B cell (primary cell): ENCODE results near the gene WDR19. TPM values are rescaled to one million over a fixed set of nuclear protein-coding genes. Genes with fewer than 3 reads are reported as not detected.

Source experiments
- ATAC-seq: fragments of 200-7000 bp; cut with Tn5 transposase; one replicate; pipeline ENCODE4 v1.10.0; 2021; ENCODE audit warnings: low read depth, mild to moderate bottlenecking, moderate number of reproducible peaks, moderate library complexity
- CTCF ChIA-PET: fragments of 350-600 bp; sonication (Branson Sonifier 250); formaldehyde crosslinking; loops from one replicate; lab custom pipeline; 2021; ENCODE audit warnings: antibody characterized with exemption, inconsistent platforms; lab: Charles Lee
- POLR2A ChIA-PET: fragments of 350-600 bp; sonication (Branson Sonifier 250); formaldehyde crosslinking; loops from one replicate; lab custom pipeline; 2021; ENCODE audit warnings: antibody characterized with exemption; lab: Charles Lee
- DNase-seq: peaks from one replicate; pipeline ENCODE4 v3.0.0; 2013
- H2AFZ ChIP-seq: 2 replicates; pipeline ENCODE4 v1.6.1; 2012; ENCODE audit warnings: mild to moderate bottlenecking, low read depth, low read length; ENCODE audit not compliant: insufficient read depth, poor library complexity, severe bottlenecking
- H3K27ac ChIP-seq, 2 donors: 1 replicate in 1 of 2; 2 replicates in 1 of 2; pipeline ENCODE4 v1.5.1; 2012 to 2013; ENCODE audit warnings: low read length in 2 of 2, mild to moderate bottlenecking in 2 of 2, moderate library complexity in 1 of 2
- H3K27me3 ChIP-seq, 4 experiments: fragments of 200-600 bp in 1 of 4; sonication (generic) in 1 of 4; replicated peaks in 1 of 4; 1 replicate in 2 of 4; 2 replicates in 2 of 4; pipeline versions ENCODE4 v1.6.1 to v1.7.0; 2013 to 2016; ENCODE audit warnings: low read length in 3 of 4, mild to moderate bottlenecking in 2 of 4, mixed read lengths in 1 of 4, moderate library complexity in 1 of 4; ENCODE audit not compliant: insufficient read depth in 4 of 4, control insufficient read depth in 3 of 4; ENCODE audit errors: control extremely low read depth in 1 of 4
- H3K36me3 ChIP-seq, 2 experiments: replicated peaks in 1 of 2; 1 replicate in 1 of 2; 2 replicates in 1 of 2; pipeline versions ENCODE4 v1.6.1 to v1.7.1; 2013; ENCODE audit warnings: low read length in 1 of 2; ENCODE audit not compliant: insufficient read depth in 2 of 2, control insufficient read depth in 1 of 2; ENCODE audit errors: control extremely low read depth in 1 of 2, extremely low read depth in 1 of 2
- H3K4me1 ChIP-seq, 2 donors: fragments of 200-600 bp in 1 of 2; sonication (generic) in 1 of 2; 1 replicate in 1 of 2; 2 replicates in 1 of 2; pipeline versions ENCODE4 v1.5.1 to v1.6.1; 2013 to 2017; ENCODE audit warnings: low read length in 2 of 2; ENCODE audit not compliant: control insufficient read depth in 2 of 2, insufficient read depth in 2 of 2
- H3K4me2 ChIP-seq: replicated peaks from 2 replicates; pipeline ENCODE3; 2012; ENCODE audit warnings: mild to moderate bottlenecking, low read depth, low read length; ENCODE audit not compliant: poor library complexity, severe bottlenecking
- H3K4me3 ChIP-seq, 5 experiments: fragments of 200-600 bp in 1 of 5; sonication (generic) in 1 of 5; 1 replicate in 3 of 5; 2 replicates in 2 of 5; pipeline versions ENCODE4 v1.5.1 to v1.7.0; 2011 to 2016; ENCODE audit warnings: low read length in 4 of 5, mild to moderate bottlenecking in 4 of 5, low read depth in 2 of 5, control low read depth in 1 of 5, moderate library complexity in 1 of 5; ENCODE audit not compliant: insufficient read depth in 1 of 5; ENCODE audit errors: control extremely low read depth in 1 of 5, extremely low read depth in 1 of 5
- H3K79me2 ChIP-seq: fragments of 200-600 bp; sonication (generic); one replicate; pipeline ENCODE4 v1.6.0; 2016; ENCODE audit warnings: low read length; ENCODE audit not compliant: control insufficient read depth, insufficient read depth
- H3K9ac ChIP-seq: fragments of 200-600 bp; sonication (generic); 2 replicates; pipeline ENCODE4 v1.6.1; 2017; ENCODE audit warnings: mild to moderate bottlenecking, low read length, moderate library complexity
- H3K9me3 ChIP-seq, 3 donors: one replicate each; pipeline versions ENCODE4 v1.6.1 to v1.7.1; 2013; ENCODE audit warnings: low read length in 2 of 3; ENCODE audit not compliant: control insufficient read depth in 2 of 3, insufficient read depth in 1 of 3; ENCODE audit errors: control extremely low read depth in 1 of 3
- H4K20me1 ChIP-seq: 2 replicates; pipeline ENCODE4 v1.6.0; 2012; ENCODE audit warnings: mild to moderate bottlenecking, low read length; ENCODE audit not compliant: insufficient read depth, control insufficient read depth, poor library complexity, severe bottlenecking
- H3K27ac Mint-ChIP-seq: one replicate; pipeline ENCODE4 v1.8.0; 2021; ENCODE audit warnings: mixed read lengths
- H3K27me3 Mint-ChIP-seq: one replicate; pipeline ENCODE4 v1.8.0; 2021; ENCODE audit warnings: mixed read lengths
- H3K4me1 Mint-ChIP-seq: one replicate; pipeline ENCODE4 v1.8.0; 2021; ENCODE audit warnings: mixed read lengths
- H3K4me3 Mint-ChIP-seq: one replicate; pipeline ENCODE4 v1.8.0; 2021; ENCODE audit warnings: mixed read lengths
- H3K9me3 Mint-ChIP-seq: one replicate; pipeline ENCODE4 v1.8.0; 2022; ENCODE audit warnings: mixed read lengths; ENCODE audit not compliant: insufficient read depth
- EZH2 ChIP-seq: IDR thresholded peaks from 2 replicates; pipeline ENCODE4 v1.6.1; 2012; ENCODE audit warnings: borderline replicate concordance, low read depth, mild to moderate bottlenecking, moderate library complexity, low read length; ENCODE audit not compliant: insufficient read depth, poor library complexity, severe bottlenecking
- WGBS: methylation state at CpG from one replicate; pipeline ENCODE4 v1.1.5; 2013; ENCODE audit warnings: missing lambda C conversion rate; ENCODE audit not compliant: insufficient coverage; 5-methylcytosine and 5-hydroxymethylcytosine counted together
- intact Hi-C: fragments of 100-400 bp; cut with micrococcal nuclease; formaldehyde crosslinking; loops from one replicate; pipeline ENCODE4 v1.10.0; 2022
- polyA plus RNA-seq: library from polyadenylated mRNA; depleted of rRNA; stranded (reverse); fragments of >200 nt; gene quantifications from 2 replicates; pipeline ENCODE4 v1.2.3, GENCODE V29; 2012
- total RNA-seq, 2 donors: library from RNA; stranded (reverse); fragments of 120-200 nt in 1 of 2; gene quantifications; 1 replicate in 1 of 2; 2 replicates in 1 of 2; pipeline versions ENCODE4 v1.2.3 to v1.2.4, GENCODE V29; 2013 to 2022
- TF ChIP-seq, protein P1 (sequence below): fragments of 200-600 bp; IDR thresholded peaks from one replicate; pipeline ENCODE4 v1.8.0; 2022; ENCODE audit warnings: antibody characterized with exemption, mild to moderate bottlenecking

WDR19 gene
- total and polyA plus RNA-seq, 2 donors (not counting 1 experiment from before 2014, with no cell fraction given), result 35.1 to 79.8 TPM

- CTCF ChIA-PET, result no interaction called here
- WGBS, result 100% methylated on average over 2 of the region's 3 CpGs
- H3K27me3 ChIP-seq, result no peaks in the 10 kb centered on the region
- no peak overlapping the region for H3K9ac ChIP-seq
- no peak overlapping the region for H3K4me3 ChIP-seq
- H2AFZ ChIP-seq, result no peak overlapping the region
- no peak for DNase-seq
- Mint-ChIP-seq H3K9me3 (no peaks in the 10 kb centered on the region), H3K4me1 (no peaks in the 10 kb centered on the region), H3K4me3 (no peak overlapping the region), H3K27me3 (no peaks in the 10 kb centered on the region), H3K27ac (no peak overlapping the region)
- no peak overlapping the region for H3K4me2 ChIP-seq
- H3K27ac ChIP-seq, result no peak overlapping the region
- H3K9me3 ChIP-seq, result no peaks in the 10 kb centered on the region
- no peaks in the 10 kb centered on the region for H3K79me2 ChIP-seq
- intact Hi-C loops, result no loop called here
- H3K36me3 ChIP-seq, result peaks cover 2 to 81% of the 10 kb centered on the region in 2 experiments
- TF ChIP-seq EZH2, result no peak
- TF ChIP-seq, protein P1, sequence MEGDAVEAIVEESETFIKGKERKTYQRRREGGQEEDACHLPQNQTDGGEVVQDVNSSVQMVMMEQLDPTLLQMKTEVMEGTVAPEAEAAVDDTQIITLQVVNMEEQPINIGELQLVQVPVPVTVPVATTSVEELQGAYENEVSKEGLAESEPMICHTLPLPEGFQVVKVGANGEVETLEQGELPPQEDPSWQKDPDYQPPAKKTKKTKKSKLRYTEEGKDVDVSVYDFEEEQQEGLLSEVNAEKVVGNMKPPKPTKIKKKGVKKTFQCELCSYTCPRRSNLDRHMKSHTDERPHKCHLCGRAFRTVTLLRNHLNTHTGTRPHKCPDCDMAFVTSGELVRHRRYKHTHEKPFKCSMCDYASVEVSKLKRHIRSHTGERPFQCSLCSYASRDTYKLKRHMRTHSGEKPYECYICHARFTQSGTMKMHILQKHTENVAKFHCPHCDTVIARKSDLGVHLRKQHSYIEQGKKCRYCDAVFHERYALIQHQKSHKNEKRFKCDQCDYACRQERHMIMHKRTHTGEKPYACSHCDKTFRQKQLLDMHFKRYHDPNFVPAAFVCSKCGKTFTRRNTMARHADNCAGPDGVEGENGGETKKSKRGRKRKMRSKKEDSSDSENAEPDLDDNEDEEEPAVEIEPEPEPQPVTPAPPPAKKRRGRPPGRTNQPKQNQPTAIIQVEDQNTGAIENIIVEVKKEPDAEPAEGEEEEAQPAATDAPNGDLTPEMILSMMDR, result no peak
- H3K4me1 ChIP-seq, result no peaks in the 10 kb centered on the region
- H4K20me1 ChIP-seq, result no peaks in the 10 kb centered on the region
- POLR2A ChIA-PET, result interaction anchor here (0.7 kb wide), 2 partner anchors 12 to 682 kb away, joined by 3 read pairs; no protein-coding TSS in a partner anchor
- no peak for ATAC-seq
Observed at GRCh38 chr4:39303871-39304270, 121.5 kb downstream of the WDR19 start.

GRCh38 chr4:39304651-39305050 lies 122.3 kb downstream of the WDR19 start:
- H3K79me2 ChIP-seq, result no peaks in the 10 kb centered on the region
- no peak overlapping the region for H3K4me2 ChIP-seq
- H3K4me1 ChIP-seq, result no peaks in the 10 kb centered on the region
- no peak overlapping the region for H3K9ac ChIP-seq
- DNase-seq (no peak), ATAC-seq (no peak)
- intact Hi-C loops, result no loop called here
- ChIA-PET CTCF (interaction anchor here (0.9 kb wide), 1 partner anchor 627 kb away, joined by 3 read pairs; no protein-coding TSS in a partner anchor), POLR2A (no interaction called here)
- H3K4me3 Mint-ChIP-seq, result no peak overlapping the region
- no peaks in the 10 kb centered on the region for H3K9me3 Mint-ChIP-seq
- H3K36me3 ChIP-seq, result peaks cover 2 to 84% of the 10 kb centered on the region in 2 experiments
- no peak overlapping the region for H3K4me3 ChIP-seq
- no peak for TF ChIP-seq EZH2
- TF ChIP-seq, protein P1, result no peak
- H3K9me3 ChIP-seq, result no peaks in the 10 kb centered on the region
- H3K27me3 Mint-ChIP-seq, result no peaks in the 10 kb centered on the region
- H3K27ac ChIP-seq, result no peak overlapping the region
- no peak overlapping the region for H2AFZ ChIP-seq
- H3K27ac Mint-ChIP-seq, result no peak overlapping the region
- H4K20me1 ChIP-seq, result no peaks in the 10 kb centered on the region
- H3K27me3 ChIP-seq, result no peaks in the 10 kb centered on the region
- no peaks in the 10 kb centered on the region for H3K4me1 Mint-ChIP-seq
- WGBS, result 63% methylated on average over 3 of the region's 5 CpGs
